Osteocyte (in vitro differentiated cells): ENCODE measurements around the gene PDE3A. TPM values are rescaled to one million over a fixed set of nuclear protein-coding genes. Genes with fewer than 3 reads are reported as not detected.
A peak's percentile ranks its signal among the peaks of the same experiment; 100 is the strongest.

Source experiments
- DNase-seq: peaks from one replicate; pipeline ENCODE4 v3.0.0; 2021; ENCODE audit warnings: mixed read lengths; ENCODE audit not compliant: unreplicated experiment; ENCODE audit errors: extremely low spot score
- H3K27ac Mint-ChIP-seq: one replicate; pipeline ENCODE4 v1.8.0; 2021; ENCODE audit warnings: mild to moderate bottlenecking, mixed read lengths; ENCODE audit not compliant: unreplicated experiment
- H3K27me3 Mint-ChIP-seq: one replicate; pipeline ENCODE4 v1.8.0; 2021; ENCODE audit warnings: mixed read lengths; ENCODE audit not compliant: unreplicated experiment
- H3K36me3 Mint-ChIP-seq: one replicate; pipeline ENCODE4 v1.8.0; 2021; ENCODE audit warnings: mixed read lengths; ENCODE audit not compliant: unreplicated experiment
- H3K4me1 Mint-ChIP-seq: one replicate; pipeline ENCODE4 v1.8.0; 2021; ENCODE audit warnings: mixed read lengths; ENCODE audit not compliant: unreplicated experiment
- H3K4me3 Mint-ChIP-seq: one replicate; pipeline ENCODE4 v1.8.0; 2021; ENCODE audit warnings: mild to moderate bottlenecking, moderate library complexity, mixed read lengths; ENCODE audit not compliant: unreplicated experiment
- H3K9me3 Mint-ChIP-seq: one replicate; pipeline ENCODE4 v1.8.0; 2021; ENCODE audit warnings: mixed read lengths; ENCODE audit not compliant: unreplicated experiment
- CTCF ChIP-seq: fragments of 200-600 bp; sonication (generic); IDR thresholded peaks from 2 replicates; pipeline ENCODE4 v1.5.0; 2021; ENCODE audit warnings: antibody characterized with exemption, mild to moderate bottlenecking, moderate library complexity
- total RNA-seq: library from RNA; stranded (reverse); gene quantifications from 2 replicates; pipeline ENCODE4 v1.2.1, GENCODE V29; 2021

PDE3A gene
- total RNA-seq, 1 donor from 2014 or later, result 27.8 TPM

GRCh38 chr12:20469300-20469699 is 101.0 kb downstream of the PDE3A start:
- no peak overlapping the region for H3K4me3 Mint-ChIP-seq
- H3K9me3 Mint-ChIP-seq, result no peaks in the 10 kb centered on the region
- no peak for TF ChIP-seq CTCF
- peak overlapping the region; percentile 51 for H3K27ac Mint-ChIP-seq
- H3K36me3 Mint-ChIP-seq, result no peaks in the 10 kb centered on the region
- peaks cover 77% of the 10 kb centered on the region for H3K4me1 Mint-ChIP-seq
- no peaks in the 10 kb centered on the region for H3K27me3 Mint-ChIP-seq
- DNase-seq, result no peak

DNA sequence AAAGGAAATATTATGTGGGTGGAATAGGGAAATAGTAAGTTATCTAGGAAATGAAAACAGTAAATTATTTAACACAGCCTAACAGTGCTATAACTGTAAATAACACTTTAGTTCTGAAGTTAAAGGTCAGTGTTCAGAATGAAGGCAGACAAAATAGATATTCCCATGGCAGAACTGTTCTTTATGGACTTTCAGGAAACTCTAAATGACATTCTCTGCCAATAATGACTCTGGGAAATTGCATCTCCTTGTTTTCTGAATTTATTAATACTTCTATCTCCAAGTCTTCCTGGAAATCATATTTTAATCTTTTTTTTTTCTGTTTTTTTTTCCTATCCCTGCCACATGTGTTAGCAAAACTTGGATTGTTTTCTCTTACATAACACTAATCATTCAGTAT is 101.4 kb downstream of the PDE3A start:
- no peak for TF ChIP-seq CTCF
- Mint-ChIP-seq H3K4me3 (no peak overlapping the region), H3K9me3 (no peaks in the 10 kb centered on the region), H3K4me1 (peaks cover 79% of the 10 kb centered on the region), H3K27me3 (no peaks in the 10 kb centered on the region), H3K27ac (peak overlapping the region; percentile 51), H3K36me3 (no peaks in the 10 kb centered on the region)
- no peak for DNase-seq

DNA sequence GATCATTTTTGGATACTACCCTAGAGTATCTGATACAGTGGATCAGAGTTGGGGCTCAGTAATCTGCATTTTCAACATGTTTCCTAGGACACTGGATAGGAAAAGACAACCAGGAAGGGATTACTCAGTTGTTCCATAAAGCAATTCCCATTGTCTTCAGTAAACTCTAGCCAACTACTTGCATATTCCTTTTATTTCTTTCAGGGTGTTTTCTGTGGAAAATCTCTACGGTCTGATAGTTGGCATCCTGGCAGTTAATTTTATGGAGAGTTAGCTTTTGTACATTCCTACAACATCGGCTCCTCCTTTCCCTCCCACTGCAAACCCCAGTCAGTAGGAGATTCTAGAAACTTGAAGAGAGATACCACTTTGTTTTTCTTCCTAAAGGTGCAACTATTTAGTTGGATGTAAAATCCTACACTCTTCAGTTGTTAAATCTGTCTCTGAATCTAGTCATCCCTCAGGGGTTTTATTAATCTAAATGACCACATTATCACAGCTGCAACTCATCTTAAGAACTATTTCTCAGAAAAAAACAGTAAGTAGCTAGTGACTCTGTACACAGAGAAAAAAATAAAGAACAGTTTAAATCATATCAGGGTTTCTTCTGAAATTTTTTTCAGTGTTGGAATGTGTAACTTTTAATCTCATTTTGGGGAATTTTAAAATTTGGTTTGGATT is 103.9 kb downstream of the PDE3A start:
- peak overlapping the region; percentile 89 for H3K27ac Mint-ChIP-seq
- H3K4me1 Mint-ChIP-seq, result peaks cover 83% of the 10 kb centered on the region
- no peaks in the 10 kb centered on the region for H3K36me3 Mint-ChIP-seq
- no peak for TF ChIP-seq CTCF
- no peaks in the 10 kb centered on the region for H3K9me3 Mint-ChIP-seq
- H3K4me3 Mint-ChIP-seq, result peak overlapping the region; percentile 39
- H3K27me3 Mint-ChIP-seq, result no peaks in the 10 kb centered on the region
- DNase-seq, result no peak

DNA sequence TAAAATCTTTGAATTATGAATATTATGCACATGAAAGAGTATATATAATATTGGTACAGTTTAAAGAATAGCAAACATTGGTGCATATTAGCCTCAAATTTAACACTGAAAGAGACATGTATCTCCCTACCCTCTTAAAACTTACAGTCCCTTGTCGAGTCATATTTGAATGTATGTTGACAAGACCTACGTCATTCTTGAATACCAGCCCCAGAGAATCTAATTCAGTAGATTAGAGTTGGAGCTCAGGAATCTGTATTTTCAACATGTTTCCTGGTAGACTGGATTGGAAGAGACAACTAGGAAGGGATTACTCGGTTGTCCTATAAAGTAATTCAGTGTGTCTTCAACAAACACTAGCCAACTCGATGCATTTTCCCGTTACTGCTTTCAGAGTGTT is 104.8 kb downstream of the PDE3A start:
- Mint-ChIP-seq H3K4me3 (no peak overlapping the region), H3K27ac (peak overlapping the region; percentile 17), H3K9me3 (no peaks in the 10 kb centered on the region), H3K27me3 (no peaks in the 10 kb centered on the region), H3K4me1 (peaks cover 86% of the 10 kb centered on the region), H3K36me3 (no peaks in the 10 kb centered on the region)
- DNase-seq, result no peak
- TF ChIP-seq CTCF, result no peak

GRCh38 chr12:20474016-20474415 is 105.7 kb downstream of the PDE3A start:
- Mint-ChIP-seq H3K9me3 (no peaks in the 10 kb centered on the region), H3K4me1 (peaks cover 77% of the 10 kb centered on the region), H3K4me3 (peak overlapping the region; percentile 55), H3K36me3 (no peaks in the 10 kb centered on the region), H3K27me3 (no peaks in the 10 kb centered on the region), H3K27ac (peak overlapping the region; percentile 85)
- DNase-seq, result no peak
- peak; percentile 13 for TF ChIP-seq CTCF
